ENCODE data around the gene ANKUB1. TPM values are rescaled to one million over a fixed set of nuclear protein-coding genes. Genes with fewer than 3 reads are reported as not detected.
A peak's percentile ranks its signal among the peaks of the same experiment; 100 is the strongest.

ANKUB1 gene
- total and polyA plus RNA-seq, 9 donors = 0.16 TPM; not detected in 8

DNA sequence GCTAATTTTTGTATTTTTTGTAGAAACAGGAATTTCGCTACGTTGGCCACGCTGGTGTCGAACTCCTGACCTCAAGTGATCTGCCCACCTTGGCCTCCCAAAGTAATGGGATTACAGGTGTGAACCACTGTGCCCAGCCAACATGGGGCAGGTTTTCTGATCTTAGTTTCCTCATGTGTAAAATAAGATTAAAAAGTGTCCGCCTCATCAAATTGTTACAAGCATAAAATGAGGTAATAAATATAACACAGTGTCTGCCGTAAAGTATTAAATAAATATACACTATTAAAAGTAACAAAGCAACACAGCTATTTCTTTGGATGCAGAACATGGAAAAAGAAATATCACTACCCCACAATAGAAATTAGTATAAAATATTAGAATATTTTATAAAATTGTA is 23.6 kb downstream of the ANKUB1 start:
- 100% methylated on average over 3 of the region's 6 CpGs for WGBS (ENCODE audit: insufficient coverage)
- Histone ChIP-seq H3K4me3 (ENCODE audit: low read length) (no peak overlapping the region), H3K36me3 (ENCODE audit: control insufficient read depth, insufficient read depth, low read length) (no peaks in the 10 kb centered on the region), H3K27me3 (ENCODE audit: control insufficient read depth, insufficient read depth, low read length) (peaks cover 4% of the 10 kb centered on the region), H3K9me3 (replicated peaks; ENCODE audit: control insufficient read depth, low read depth, low read length) (no peaks in the 10 kb centered on the region), H3K4me1 (ENCODE audit: control insufficient read depth, insufficient read depth, low read length) (no peaks in the 10 kb centered on the region), H3K27ac (ENCODE audit: low read length) (no peak overlapping the region)
- no peak for DNase-seq

DNA sequence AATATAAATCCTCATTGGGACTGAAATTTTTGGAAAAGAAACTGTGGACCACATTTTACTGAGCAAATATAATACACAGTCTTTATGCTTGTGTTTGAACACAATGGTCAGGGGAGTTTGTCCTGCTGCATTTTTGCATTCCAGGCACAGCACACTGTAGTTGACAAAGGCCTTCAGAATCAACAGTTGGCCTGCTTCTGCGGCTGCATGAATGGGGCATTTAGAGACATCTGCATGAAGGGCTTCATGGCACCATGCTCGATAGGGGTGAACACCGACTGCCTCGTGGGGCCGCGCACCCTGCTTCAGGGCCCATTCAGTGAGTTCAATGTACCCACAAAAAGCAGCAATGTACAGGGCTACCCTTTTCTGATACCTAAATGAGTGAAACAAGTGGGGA is 24.6 kb downstream of the ANKUB1 start:
- Histone ChIP-seq H3K27me3 (ENCODE audit: control insufficient read depth, insufficient read depth, low read length) (peaks cover 4% of the 10 kb centered on the region), H3K4me1 (ENCODE audit: control insufficient read depth, insufficient read depth, low read length) (no peaks in the 10 kb centered on the region), H3K36me3 (ENCODE audit: control insufficient read depth, insufficient read depth, low read length) (no peaks in the 10 kb centered on the region), H3K4me3 (ENCODE audit: low read length) (no peak overlapping the region), H3K27ac (ENCODE audit: low read length) (no peak overlapping the region), H3K9me3 (replicated peaks; ENCODE audit: control insufficient read depth, low read depth, low read length) (no peaks in the 10 kb centered on the region)
- DNase-seq = no peak
- 95% methylated on average over 6 of the region's 6 CpGs for WGBS (ENCODE audit: insufficient coverage)

DNA sequence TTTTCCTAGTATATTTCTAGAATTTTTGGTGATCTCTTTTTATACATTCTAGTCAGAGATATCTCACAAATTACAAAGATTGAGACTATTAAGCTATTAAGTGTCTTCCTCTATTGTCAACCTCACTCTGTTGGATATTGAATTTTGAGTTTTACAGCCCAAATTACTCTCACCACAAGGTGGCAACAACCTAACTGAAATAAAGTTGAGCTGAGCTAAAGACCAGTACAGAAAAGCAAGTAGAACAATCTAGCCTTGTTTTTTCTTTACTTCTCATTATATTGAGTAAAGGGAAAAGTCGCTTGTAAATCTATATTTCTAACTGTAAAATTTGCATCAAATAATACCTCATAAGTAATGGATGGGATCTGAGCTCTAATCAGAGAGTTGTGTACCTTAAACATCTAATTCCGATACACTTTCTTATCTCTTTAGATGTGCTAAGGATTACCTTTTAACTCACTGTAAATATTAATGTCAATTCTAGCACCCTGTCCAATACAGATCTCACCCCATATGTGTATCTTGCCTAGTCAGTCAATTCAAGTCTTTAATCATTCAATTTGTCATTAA is 26.5 kb downstream of the ANKUB1 start:
- H3K27me3 ChIP-seq (ENCODE audit: control insufficient read depth, insufficient read depth, low read length) = peaks cover 4% of the 10 kb centered on the region
- DNase-seq = peak; percentile 44
- H3K4me1 ChIP-seq (ENCODE audit: control insufficient read depth, insufficient read depth, low read length) = no peaks in the 10 kb centered on the region
- H3K36me3 ChIP-seq (ENCODE audit: control insufficient read depth, insufficient read depth, low read length) = no peaks in the 10 kb centered on the region
- H3K27ac ChIP-seq (ENCODE audit: low read length) = no peak overlapping the region
- no peaks in the 10 kb centered on the region for H3K9me3 ChIP-seq (replicated peaks; ENCODE audit: control insufficient read depth, low read depth, low read length)
- WGBS (ENCODE audit: insufficient coverage) = no CpG with 5 or more reads among the region's 2 CpGs
- H3K4me3 ChIP-seq (ENCODE audit: low read length) = no peak overlapping the region

DNA sequence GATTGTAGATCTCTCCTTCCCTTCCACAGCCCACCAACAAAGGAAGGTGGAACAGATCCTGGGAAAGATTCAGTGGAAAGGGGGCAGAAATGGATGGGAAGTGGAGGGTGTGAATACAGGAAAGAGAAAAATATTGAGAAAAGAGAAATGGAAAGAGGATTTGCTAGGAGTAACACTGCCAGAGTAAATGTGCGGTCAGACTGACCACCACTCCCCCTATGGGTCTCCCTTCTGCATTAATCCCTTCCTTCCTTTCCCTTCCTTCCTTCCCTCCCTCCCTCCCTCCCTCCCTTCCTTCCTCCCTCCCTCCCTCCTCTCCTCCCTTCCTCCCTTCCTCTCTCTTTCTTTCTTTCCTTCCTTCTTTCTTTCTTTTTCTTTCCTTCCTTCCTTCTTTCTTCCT is 28.1 kb downstream of the ANKUB1 start:
- WGBS (ENCODE audit: insufficient coverage) = 40% methylated on average over 1 of the region's 1 CpG
- no peak for DNase-seq

DNA sequence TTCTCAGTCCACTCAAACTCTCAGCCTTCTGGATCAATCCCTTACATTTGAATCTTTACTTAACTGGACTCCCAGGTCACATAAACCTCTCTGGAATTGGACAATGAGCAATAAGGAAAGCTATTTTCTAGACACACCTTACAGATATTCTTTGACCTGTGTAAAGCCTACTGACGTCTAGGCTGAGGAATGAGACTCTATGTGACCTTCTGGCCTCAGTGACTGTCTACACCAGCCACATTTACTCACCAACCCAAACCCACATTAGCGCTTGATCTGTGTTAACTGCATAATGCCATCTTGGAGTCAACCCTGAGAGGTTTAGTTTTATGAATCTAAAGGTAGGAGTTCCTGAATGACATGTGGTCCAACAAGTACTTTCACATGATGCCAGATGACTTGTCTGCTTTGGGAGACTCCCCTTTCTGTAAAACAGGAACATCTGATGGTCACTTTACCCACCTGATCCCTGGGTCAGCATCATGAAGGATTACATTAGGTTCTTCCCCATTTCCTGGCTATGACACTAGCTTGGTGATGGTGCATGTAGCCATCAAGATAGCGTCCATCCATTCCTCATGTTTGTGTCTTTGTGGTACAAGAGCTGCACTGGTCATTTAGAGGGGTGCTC is 28.7 kb downstream of the ANKUB1 start:
- no peak for DNase-seq
- Histone ChIP-seq H3K9me3 (replicated peaks; ENCODE audit: control insufficient read depth, low read depth, low read length) (no peaks in the 10 kb centered on the region), H3K4me1 (ENCODE audit: control insufficient read depth, insufficient read depth, low read length) (no peaks in the 10 kb centered on the region), H3K27ac (ENCODE audit: low read length) (no peak overlapping the region), H3K27me3 (ENCODE audit: control insufficient read depth, insufficient read depth, low read length) (peaks cover 4% of the 10 kb centered on the region), H3K4me3 (ENCODE audit: low read length) (no peak overlapping the region), H3K36me3 (ENCODE audit: control insufficient read depth, insufficient read depth, low read length) (no peaks in the 10 kb centered on the region)
- WGBS (ENCODE audit: insufficient coverage) = no CpG with 5 or more reads among the region's 3 CpGs

More for the DNA sequence above, 28.1 kb downstream of the ANKUB1 start:
- no peaks in the 10 kb centered on the region for H3K36me3 ChIP-seq (ENCODE audit: control insufficient read depth, insufficient read depth, low read length)
- no peak overlapping the region for H3K27ac ChIP-seq (ENCODE audit: low read length)
- H3K4me1 ChIP-seq (ENCODE audit: control insufficient read depth, insufficient read depth, low read length) = no peaks in the 10 kb centered on the region
- peaks cover 4% of the 10 kb centered on the region for H3K27me3 ChIP-seq (ENCODE audit: control insufficient read depth, insufficient read depth, low read length)
- no peaks in the 10 kb centered on the region for H3K9me3 ChIP-seq (replicated peaks; ENCODE audit: control insufficient read depth, low read depth, low read length)
- H3K4me3 ChIP-seq (ENCODE audit: low read length) = no peak overlapping the region

DNA sequence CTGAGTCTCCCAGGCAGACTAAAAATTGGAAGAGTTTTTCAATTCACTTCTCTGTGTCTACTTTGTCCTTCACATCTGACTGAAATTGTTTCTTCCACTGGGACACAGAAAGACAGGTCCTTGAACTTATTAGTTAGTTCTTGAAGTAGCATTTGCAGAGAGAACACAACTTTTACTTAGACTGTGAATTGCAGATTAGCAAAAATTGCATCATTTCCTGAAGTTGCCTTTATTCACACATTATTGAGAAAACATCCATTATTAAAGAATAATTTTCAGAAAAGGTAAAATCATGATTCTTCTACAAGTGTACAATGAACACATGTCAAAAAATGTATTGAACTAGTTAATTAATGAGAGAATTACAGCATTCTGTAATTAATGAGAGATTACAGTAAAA is 38.6 kb downstream of the ANKUB1 start:
- Histone ChIP-seq H3K36me3 (ENCODE audit: control insufficient read depth, insufficient read depth, low read length) (peaks cover 4% of the 10 kb centered on the region), H3K4me1 (ENCODE audit: control insufficient read depth, insufficient read depth, low read length) (peaks cover 7% of the 10 kb centered on the region), H3K27ac (ENCODE audit: low read length) (no peak overlapping the region), H3K27me3 (ENCODE audit: control insufficient read depth, insufficient read depth, low read length) (no peaks in the 10 kb centered on the region), H3K4me3 (ENCODE audit: low read length) (no peak overlapping the region), H3K9me3 (replicated peaks; ENCODE audit: control insufficient read depth, low read depth, low read length) (no peaks in the 10 kb centered on the region)
- DNase-seq = no peak

DNA sequence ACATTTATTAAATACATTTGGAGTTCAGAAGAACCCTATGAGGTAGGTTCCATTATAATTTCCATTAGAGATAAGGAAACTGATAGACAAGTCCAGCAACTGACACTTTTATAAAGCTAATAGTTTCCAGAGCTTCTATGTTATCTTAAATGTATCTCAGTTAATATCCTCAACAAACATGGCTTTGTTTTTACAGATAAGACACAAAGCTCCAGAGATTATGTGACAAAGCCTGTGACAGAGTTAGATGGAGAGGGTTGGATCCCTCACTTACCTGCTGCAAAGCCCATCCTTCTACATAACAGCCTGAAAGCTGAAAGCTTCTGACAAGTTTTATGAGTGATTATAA is 39.6 kb downstream of the ANKUB1 start:
- Histone ChIP-seq H3K9me3 (replicated peaks; ENCODE audit: control insufficient read depth, low read depth, low read length) (no peaks in the 10 kb centered on the region), H3K27ac (ENCODE audit: low read length) (peak overlapping the region; percentile 79)

DNA sequence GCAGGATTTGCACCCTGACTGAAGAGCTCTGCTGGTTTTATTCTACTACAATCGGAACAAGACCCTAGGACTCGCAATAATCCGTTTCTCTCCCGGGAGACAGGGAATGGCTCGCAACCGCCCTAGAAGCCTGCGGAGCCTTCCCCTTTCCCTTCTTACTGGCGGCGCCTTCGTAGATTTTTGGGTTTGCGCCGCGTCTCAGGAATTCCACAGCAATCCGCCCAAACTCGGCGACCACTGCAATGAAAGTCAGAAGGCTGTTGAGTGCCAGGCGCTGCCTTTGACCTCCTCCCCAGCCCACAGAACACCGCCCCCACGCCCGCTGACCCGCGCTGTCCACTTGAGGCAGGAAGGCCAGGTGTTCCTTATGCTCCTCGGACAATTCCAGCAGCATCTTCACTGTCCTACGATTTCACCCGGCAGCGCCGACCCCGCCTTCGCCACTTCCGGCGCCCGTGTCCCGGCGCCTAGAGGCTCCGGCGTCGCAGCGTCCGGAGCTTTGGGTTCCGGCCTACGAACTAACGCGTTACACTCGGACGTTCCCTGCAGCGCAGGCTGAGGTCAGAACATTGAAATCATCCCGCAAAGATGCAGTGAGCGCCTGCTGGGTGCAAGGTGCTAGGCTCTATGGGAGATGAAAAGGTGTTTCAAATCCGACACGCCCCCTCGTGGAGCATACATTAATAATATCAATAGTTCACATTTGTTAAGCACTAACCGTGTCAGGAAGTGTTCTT is 40.1 kb downstream of the ANKUB1 start, which contains the start of gene COMMD2:
Gene COMMD2, minus strand, starts transcription at position 439 of the 737 bp plus-strand sequence. Its CDS starts 45 bp downstream, at position 394.
- no peaks in the 10 kb centered on the region for H3K9me3 ChIP-seq (replicated peaks; ENCODE audit: control insufficient read depth, low read depth, low read length)
- peak within 1 kb of the TSS; percentile 94 for H3K4me3 ChIP-seq (ENCODE audit: low read length)
- H3K27ac ChIP-seq (ENCODE audit: low read length) = peak within 1 kb of the TSS; percentile 79
- under 1% methylated on average over 45 of the region's 52 CpGs for WGBS (ENCODE audit: insufficient coverage)
- no peaks in the 10 kb centered on the region for H3K27me3 ChIP-seq (ENCODE audit: control insufficient read depth, insufficient read depth, low read length)
- peak; percentile 92 for DNase-seq
- H3K4me1 ChIP-seq (ENCODE audit: control insufficient read depth, insufficient read depth, low read length) = peaks cover 7% of the 10 kb centered on the region
- peaks cover 14% of the 10 kb centered on the region for H3K36me3 ChIP-seq (ENCODE audit: control insufficient read depth, insufficient read depth, low read length)

More for the DNA sequence above, 39.6 kb downstream of the ANKUB1 start:
- peaks cover 13% of the 10 kb centered on the region for H3K36me3 ChIP-seq (ENCODE audit: control insufficient read depth, insufficient read depth, low read length)
- no peak for DNase-seq
- peaks cover 7% of the 10 kb centered on the region for H3K4me1 ChIP-seq (ENCODE audit: control insufficient read depth, insufficient read depth, low read length)
- peak overlapping the region; percentile 94 for H3K4me3 ChIP-seq (ENCODE audit: low read length)
- H3K27me3 ChIP-seq (ENCODE audit: control insufficient read depth, insufficient read depth, low read length) = no peaks in the 10 kb centered on the region

DNA sequence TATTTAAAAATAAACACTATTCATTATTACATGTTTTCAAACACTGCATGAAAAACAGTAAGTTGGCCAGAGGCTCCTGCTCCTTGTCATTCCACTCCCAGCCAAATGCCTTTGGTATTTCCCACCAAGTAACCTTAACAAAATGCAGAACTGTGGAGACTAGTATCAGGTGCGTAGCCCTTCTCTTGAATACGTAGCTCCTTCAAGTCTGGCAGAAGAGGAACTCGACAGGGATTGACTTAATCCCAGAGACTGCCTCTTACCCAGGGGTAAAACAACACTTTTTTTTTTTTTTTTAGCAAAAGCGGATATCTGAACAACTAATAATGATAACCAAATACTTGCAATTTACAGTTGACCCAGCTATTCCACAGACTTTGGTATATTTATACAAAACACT is 40.8 kb downstream of the ANKUB1 start:
- no CpG with 5 or more reads among the region's 4 CpGs for WGBS (ENCODE audit: insufficient coverage)
- Histone ChIP-seq H3K27ac (ENCODE audit: low read length) (no peak overlapping the region), H3K4me3 (ENCODE audit: low read length) (peak overlapping the region; percentile 94), H3K4me1 (ENCODE audit: control insufficient read depth, insufficient read depth, low read length) (peaks cover 7% of the 10 kb centered on the region), H3K36me3 (ENCODE audit: control insufficient read depth, insufficient read depth, low read length) (peaks cover 20% of the 10 kb centered on the region), H3K27me3 (ENCODE audit: control insufficient read depth, insufficient read depth, low read length) (no peaks in the 10 kb centered on the region), H3K9me3 (replicated peaks; ENCODE audit: control insufficient read depth, low read depth, low read length) (no peaks in the 10 kb centered on the region)
- DNase-seq = no peak

DNA sequence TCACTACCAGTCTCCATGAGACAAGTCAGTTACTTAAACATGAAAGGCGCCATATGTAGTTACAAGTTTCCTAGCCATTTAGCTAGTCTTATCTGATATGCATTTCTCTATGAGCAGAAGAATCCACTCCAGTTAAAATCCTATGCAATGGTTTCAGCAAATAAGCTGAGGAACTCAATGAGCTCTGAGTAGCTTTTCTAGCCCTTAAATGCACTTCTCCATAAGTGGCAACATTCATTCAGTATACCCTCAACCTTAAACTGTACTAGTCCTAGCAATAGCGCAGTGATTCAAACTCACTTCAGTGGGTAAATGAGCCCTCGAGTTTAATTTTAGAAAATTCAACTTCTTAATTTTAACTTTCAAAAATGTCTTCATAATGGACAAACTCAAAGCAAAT is 47.7 kb downstream of the ANKUB1 start:
- Histone ChIP-seq H3K27me3 (ENCODE audit: control insufficient read depth, insufficient read depth, low read length) (no peaks in the 10 kb centered on the region), H3K9me3 (replicated peaks; ENCODE audit: control insufficient read depth, low read depth, low read length) (no peaks in the 10 kb centered on the region), H3K27ac (ENCODE audit: low read length) (no peak overlapping the region), H3K4me1 (ENCODE audit: control insufficient read depth, insufficient read depth, low read length) (no peaks in the 10 kb centered on the region), H3K4me3 (ENCODE audit: low read length) (no peak overlapping the region), H3K36me3 (ENCODE audit: control insufficient read depth, insufficient read depth, low read length) (peaks cover 41% of the 10 kb centered on the region)
- no peak for DNase-seq
- WGBS (ENCODE audit: insufficient coverage) = 100% methylated on average over 3 of the region's 3 CpGs

Measured in muscle of leg (tissue), 11 donors.